ENCODE data around the gene TMPO. TPM values are rescaled to one million over a fixed set of nuclear protein-coding genes. Genes with fewer than 3 reads are reported as not detected.

The TMPO gene
- total RNA-seq, 6 experiments from 2014 or later = 19.8 to 43.2 (median 29.9) TPM

- no peaks in the 10 kb centered on the region for H3K9me3 ChIP-seq
- DNase-seq (no peak), ATAC-seq (peak in 1 of 4 donors; percentile 30)
- H3K4me3 ChIP-seq = no peak overlapping the region
- H3K27ac ChIP-seq = no peak overlapping the region
- no peaks in the 10 kb centered on the region for H3K27me3 ChIP-seq
- intact Hi-C loops (cut with DNase I) = no loop called here
- TF ChIP-seq POLR2A (IDR thresholded peaks at IDR 0.05) = no peak
- no peak for TF ChIP-seq CTCF (IDR thresholded peaks at IDR 0.05)
- H3K36me3 ChIP-seq = no peaks in the 10 kb centered on the region
- peaks cover 0 to 28% (median 6%) of the 10 kb centered on the region in 4 donors for H3K4me1 ChIP-seq
- 29% methylated on average over 1 of the region's 1 CpG for WGBS (ENCODE audit: insufficient coverage, low coverage, low lambda C conversion rate, missing lambda C conversion rate)
Observed at GRCh38 chr12:98578392-98578791, 63.0 kb downstream of the TMPO start.

- WGBS (ENCODE audit: insufficient coverage, low coverage, low lambda C conversion rate, missing lambda C conversion rate) = 78% methylated on average over 2 of the region's 2 CpGs
- H3K4me1 ChIP-seq = peaks cover 0 to 24% (median 4%) of the 10 kb centered on the region in 4 donors
- H3K4me3 ChIP-seq = no peak overlapping the region
- H3K27ac ChIP-seq = no peak overlapping the region
- intact Hi-C loops (cut with DNase I) = no loop called here
- H3K9me3 ChIP-seq = no peaks in the 10 kb centered on the region
- no peaks in the 10 kb centered on the region for H3K36me3 ChIP-seq
- no peak for DNase-seq
- no peak for TF ChIP-seq POLR2A (IDR thresholded peaks at IDR 0.05)
- no peak for TF ChIP-seq CTCF (IDR thresholded peaks at IDR 0.05)
- H3K27me3 ChIP-seq = no peaks in the 10 kb centered on the region
- peak in 1 of 4 donors; percentile 42 for ATAC-seq
Observed at GRCh38 chr12:98578821-98579220, 63.4 kb downstream of the TMPO start.

GRCh38 chr12:98579347-98579746 lies 64.0 kb downstream of the TMPO start:
- 85% methylated on average over 5 of the region's 5 CpGs for WGBS (ENCODE audit: insufficient coverage, low coverage, low lambda C conversion rate, missing lambda C conversion rate)
- H3K9me3 ChIP-seq = no peaks in the 10 kb centered on the region
- H3K27ac ChIP-seq = no peak overlapping the region
- H3K36me3 ChIP-seq = no peaks in the 10 kb centered on the region
- H3K4me3 ChIP-seq = no peak overlapping the region
- DNase-seq (no peak), ATAC-seq (no peak)
- intact Hi-C loops (cut with DNase I) = no loop called here
- H3K27me3 ChIP-seq = no peaks in the 10 kb centered on the region
- TF ChIP-seq POLR2A (IDR thresholded peaks at IDR 0.05) (no peak), CTCF (IDR thresholded peaks at IDR 0.05) (no peak)
- H3K4me1 ChIP-seq = peaks cover 0 to 22% (median 4%) of the 10 kb centered on the region in 4 donors

- no peak overlapping the region for H3K4me3 ChIP-seq
- ATAC-seq (no peak), DNase-seq (no peak)
- no peaks in the 10 kb centered on the region for H3K27me3 ChIP-seq
- no peak overlapping the region for H3K27ac ChIP-seq
- intact Hi-C loops (cut with DNase I) = no loop called here
- no peak for TF ChIP-seq CTCF (IDR thresholded peaks at IDR 0.05)
- no peak for TF ChIP-seq POLR2A (IDR thresholded peaks at IDR 0.05)
- WGBS (ENCODE audit: insufficient coverage, low coverage, low lambda C conversion rate, missing lambda C conversion rate) = 93% methylated on average over 3 of the region's 3 CpGs
- peaks cover 0 to 17% (median 4%) of the 10 kb centered on the region in 4 donors for H3K4me1 ChIP-seq
- H3K9me3 ChIP-seq = no peaks in the 10 kb centered on the region
- H3K36me3 ChIP-seq = no peaks in the 10 kb centered on the region
Observed at GRCh38 chr12:98579835-98580234, 64.4 kb downstream of the TMPO start.

GRCh38 chr12:98580695-98581094 lies 65.3 kb downstream of the TMPO start:
- Histone ChIP-seq H3K27me3 (no peaks in the 10 kb centered on the region), H3K4me1 (peaks cover 0 to 8% (median 1%) of the 10 kb centered on the region in 4 donors), H3K9me3 (no peaks in the 10 kb centered on the region), H3K36me3 (no peaks in the 10 kb centered on the region), H3K4me3 (no peak overlapping the region), H3K27ac (no peak overlapping the region)
- TF ChIP-seq CTCF (IDR thresholded peaks at IDR 0.05) (no peak), POLR2A (IDR thresholded peaks at IDR 0.05) (no peak)
- no peak for DNase-seq
- WGBS (ENCODE audit: insufficient coverage, low coverage, low lambda C conversion rate, missing lambda C conversion rate) = 91% methylated on average over 5 of the region's 5 CpGs
- intact Hi-C loops (cut with DNase I) = no loop called here
- ATAC-seq = no peak

All from right lobe of liver (tissue), 6 donors.